HUES48 (cell line): Measurements from ENCODE around the gene PHACTR3.

Experiments
- H3K27ac ChIP-seq: one replicate; pipeline ENCODE4 v1.7.0; 2013; ENCODE audit warnings: low read depth, low read length, inconsistent platforms
- H3K27me3 ChIP-seq: 2 replicates; pipeline ENCODE4 v1.6.1; 2013; ENCODE audit warnings: mild to moderate bottlenecking, low read length; ENCODE audit not compliant: control insufficient read depth, insufficient read depth
- H3K36me3 ChIP-seq: 2 replicates; pipeline ENCODE4 v1.6.1; 2013; ENCODE audit warnings: low read length; ENCODE audit not compliant: control insufficient read depth, insufficient read depth
- H3K4me1 ChIP-seq: 2 replicates; pipeline ENCODE4 v1.6.1; 2013; ENCODE audit warnings: mild to moderate bottlenecking, low read length; ENCODE audit not compliant: control insufficient read depth, insufficient read depth
- H3K4me3 ChIP-seq: 2 replicates; pipeline ENCODE4 v1.5.1; 2013; ENCODE audit warnings: mild to moderate bottlenecking, low read depth, low read length
- H3K9ac ChIP-seq: 2 replicates; pipeline ENCODE4 v1.6.1; 2013; ENCODE audit warnings: mild to moderate bottlenecking, low read depth, low read length, moderate library complexity
- H3K9me3 ChIP-seq: 2 replicates; pipeline ENCODE4 v1.6.1; 2013; ENCODE audit warnings: low read length; ENCODE audit not compliant: control insufficient read depth, insufficient read depth

PHACTR3 gene

DNA sequence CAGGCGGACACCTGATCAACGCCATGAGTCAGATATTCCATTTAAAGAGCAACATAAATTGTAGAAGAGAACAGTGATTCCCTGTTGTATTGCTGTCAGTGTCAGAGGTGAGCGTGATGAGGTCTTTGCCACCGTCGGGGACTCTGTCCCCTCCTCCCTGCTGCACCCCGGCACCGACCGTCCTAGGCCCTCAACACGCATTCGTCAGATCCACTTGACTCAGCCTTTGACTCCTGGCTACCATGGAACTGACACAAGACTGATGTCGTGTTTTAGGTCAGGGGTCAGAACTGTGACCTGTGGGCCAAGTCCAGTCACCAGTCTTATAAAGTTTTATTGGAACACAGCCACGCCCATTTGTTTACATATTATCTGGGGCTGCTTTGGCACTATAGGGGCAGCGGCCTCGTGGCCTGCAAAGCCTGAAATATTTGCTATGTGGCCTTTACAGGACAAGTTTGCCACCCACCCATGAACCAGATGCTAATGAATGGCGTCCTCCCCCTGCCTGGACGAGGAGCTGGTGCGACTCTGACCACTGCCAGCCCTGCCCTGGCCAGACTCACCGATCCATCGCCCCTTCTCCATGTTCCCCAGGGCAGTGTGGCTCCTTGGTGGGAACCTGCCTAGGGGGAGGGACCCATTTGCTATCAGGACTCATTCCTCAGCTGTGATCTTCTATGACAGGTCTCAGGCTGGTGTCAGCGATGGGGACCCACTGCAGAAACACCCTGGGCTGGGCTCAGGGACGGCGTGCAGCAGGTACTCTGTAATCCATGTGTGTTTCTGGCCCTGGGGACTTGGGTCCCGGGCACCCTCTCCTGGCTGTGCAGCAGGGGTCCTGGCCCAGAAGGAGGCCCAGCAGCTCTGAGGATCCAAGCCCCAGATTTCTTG is 37.5 kb upstream of the PHACTR3 start:
- Histone ChIP-seq H3K27me3 (peaks cover 35% of the 10 kb centered on the region), H3K36me3 (no peaks in the 10 kb centered on the region), H3K9me3 (no peaks in the 10 kb centered on the region), H3K4me3 (no peak overlapping the region), H3K9ac (no peak overlapping the region), H3K4me1 (peaks cover 2% of the 10 kb centered on the region; the same call in 1 of the 2 replicates), H3K27ac (no peak overlapping the region)

DNA sequence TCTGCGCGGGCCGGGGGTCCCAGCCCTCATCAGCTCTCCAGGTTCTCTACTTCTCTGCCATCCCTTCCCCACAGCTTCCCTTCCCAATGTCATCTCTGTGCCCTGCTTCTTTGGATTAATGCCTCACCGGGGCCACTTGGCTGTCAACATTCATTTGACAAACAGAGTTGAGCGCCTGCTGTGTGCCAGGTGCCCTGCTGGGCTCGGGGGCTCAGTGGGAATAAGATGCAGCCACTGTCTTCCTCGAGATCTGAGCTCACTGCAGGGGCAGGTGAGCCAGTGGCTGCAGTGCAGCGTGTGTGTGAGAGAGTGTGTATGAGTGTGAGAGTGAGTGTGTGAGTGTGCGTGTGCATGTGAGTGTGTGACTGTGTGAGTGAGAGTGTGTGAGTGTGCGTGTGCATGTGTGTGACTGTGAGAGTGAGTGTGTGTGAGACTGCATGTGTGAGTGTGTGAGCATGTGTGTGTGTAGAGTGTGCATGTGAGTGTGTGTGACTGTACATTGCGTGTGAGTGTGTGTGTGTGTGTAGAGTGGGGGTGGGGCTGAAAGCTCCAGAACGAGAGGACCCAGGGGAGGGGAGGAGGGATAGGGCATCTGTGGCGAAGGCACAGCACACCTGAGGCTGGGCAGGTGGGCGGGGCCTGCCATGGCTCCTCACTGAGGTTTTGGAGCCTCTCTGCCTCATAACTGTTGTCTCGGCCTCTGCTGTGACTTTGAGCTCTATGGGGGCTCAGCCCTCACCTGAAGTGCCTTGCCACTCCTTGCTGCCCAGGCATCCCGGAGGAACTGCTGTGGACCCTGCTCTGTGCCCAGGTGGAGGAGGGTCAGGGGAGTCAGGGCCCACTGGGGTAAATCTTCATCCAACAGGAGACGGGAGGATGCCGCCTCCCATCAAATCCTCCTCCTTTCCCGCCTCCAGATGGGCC is 36.5 kb upstream of the PHACTR3 start:
- H3K9me3 ChIP-seq = no peaks in the 10 kb centered on the region
- H3K36me3 ChIP-seq = no peaks in the 10 kb centered on the region
- H3K27ac ChIP-seq = no peak overlapping the region
- H3K27me3 ChIP-seq = peaks cover 41% of the 10 kb centered on the region
- no peak overlapping the region for H3K9ac ChIP-seq
- H3K4me1 ChIP-seq = peaks cover 4% of the 10 kb centered on the region; the same call in 1 of the 2 replicates
- no peak overlapping the region for H3K4me3 ChIP-seq

DNA sequence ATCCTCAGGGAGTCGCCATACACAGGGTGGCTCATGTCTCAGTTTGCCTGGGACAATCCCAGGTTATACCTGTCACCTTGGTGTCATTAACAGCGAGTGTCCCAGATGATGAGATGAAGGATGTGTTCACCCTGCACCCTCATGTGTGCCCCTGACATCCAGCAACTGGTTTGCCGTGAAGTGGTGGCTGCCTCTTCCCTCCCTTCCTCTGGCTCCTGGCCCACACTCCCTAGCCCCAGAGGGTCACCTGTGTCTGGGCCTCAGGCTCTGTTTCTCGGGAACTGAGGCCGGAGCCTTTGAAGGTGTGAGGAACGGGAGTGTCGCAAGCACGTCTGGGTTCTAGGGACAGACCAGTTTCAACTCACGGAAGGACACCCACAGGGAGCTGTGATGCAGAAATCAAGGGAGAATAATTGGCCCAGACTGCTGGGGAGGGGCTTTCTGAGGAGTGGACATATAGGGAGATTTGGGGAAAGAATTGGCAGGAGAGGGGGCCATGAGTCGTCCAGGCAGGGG is 35.8 kb upstream of the PHACTR3 start:
- H3K4me3 ChIP-seq = no peak overlapping the region
- H3K27me3 ChIP-seq = peaks cover 48% of the 10 kb centered on the region
- peaks cover 4% of the 10 kb centered on the region; the same call in 1 of the 2 replicates for H3K4me1 ChIP-seq
- H3K36me3 ChIP-seq = no peaks in the 10 kb centered on the region
- H3K27ac ChIP-seq = no peak overlapping the region
- H3K9me3 ChIP-seq = no peaks in the 10 kb centered on the region
- H3K9ac ChIP-seq = no peak overlapping the region

DNA sequence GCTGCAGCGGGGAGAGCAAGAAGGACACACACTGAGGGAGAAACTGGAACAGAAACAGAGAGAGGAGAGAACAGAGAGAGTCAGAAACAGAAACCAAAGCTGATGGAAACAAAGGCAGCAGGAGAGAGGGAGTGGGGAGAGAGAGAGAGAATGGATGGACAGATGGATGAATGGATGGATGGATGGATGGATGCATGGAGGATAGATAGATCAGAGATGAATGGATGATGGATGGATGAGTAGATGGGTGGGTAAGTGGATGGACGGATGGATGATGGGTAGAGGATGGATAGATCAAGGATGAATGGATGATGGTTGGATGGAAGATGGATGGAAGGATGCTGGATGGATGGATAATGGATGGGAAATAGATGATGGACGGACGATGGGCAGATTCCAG is 35.0 kb upstream of the PHACTR3 start:
- H3K4me3 ChIP-seq = no peak overlapping the region
- H3K9me3 ChIP-seq = no peaks in the 10 kb centered on the region
- peaks cover 4% of the 10 kb centered on the region; the same call in 1 of the 2 replicates for H3K4me1 ChIP-seq
- H3K9ac ChIP-seq = no peak overlapping the region
- H3K27me3 ChIP-seq = peaks cover 55% of the 10 kb centered on the region
- no peaks in the 10 kb centered on the region for H3K36me3 ChIP-seq
- no peak overlapping the region for H3K27ac ChIP-seq

DNA sequence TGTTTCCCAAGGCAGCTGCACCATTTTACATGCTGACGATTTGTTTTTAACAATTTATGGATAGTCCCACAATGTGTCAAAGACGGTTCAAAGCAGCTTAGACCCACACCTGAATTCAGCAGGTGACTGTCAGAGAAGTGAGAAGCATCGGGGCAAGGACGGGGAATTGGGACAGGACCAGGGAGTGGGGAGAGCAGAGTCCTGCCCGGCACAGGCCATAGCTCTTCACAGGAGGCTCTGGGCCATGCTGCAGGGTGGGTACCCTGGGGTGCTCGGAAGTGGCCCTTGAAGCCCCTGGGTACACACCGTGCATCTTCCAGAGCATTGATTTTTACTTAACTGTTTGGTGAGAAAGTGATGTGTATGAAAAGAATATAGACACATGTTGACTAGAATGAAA is 33.2 kb upstream of the PHACTR3 start:
- Histone ChIP-seq H3K4me1 (peaks cover 4% of the 10 kb centered on the region; the same call in 1 of the 2 replicates), H3K27ac (no peak overlapping the region), H3K9ac (no peak overlapping the region), H3K27me3 (peaks cover 67% of the 10 kb centered on the region), H3K4me3 (no peak overlapping the region), H3K9me3 (no peaks in the 10 kb centered on the region), H3K36me3 (no peaks in the 10 kb centered on the region)

DNA sequence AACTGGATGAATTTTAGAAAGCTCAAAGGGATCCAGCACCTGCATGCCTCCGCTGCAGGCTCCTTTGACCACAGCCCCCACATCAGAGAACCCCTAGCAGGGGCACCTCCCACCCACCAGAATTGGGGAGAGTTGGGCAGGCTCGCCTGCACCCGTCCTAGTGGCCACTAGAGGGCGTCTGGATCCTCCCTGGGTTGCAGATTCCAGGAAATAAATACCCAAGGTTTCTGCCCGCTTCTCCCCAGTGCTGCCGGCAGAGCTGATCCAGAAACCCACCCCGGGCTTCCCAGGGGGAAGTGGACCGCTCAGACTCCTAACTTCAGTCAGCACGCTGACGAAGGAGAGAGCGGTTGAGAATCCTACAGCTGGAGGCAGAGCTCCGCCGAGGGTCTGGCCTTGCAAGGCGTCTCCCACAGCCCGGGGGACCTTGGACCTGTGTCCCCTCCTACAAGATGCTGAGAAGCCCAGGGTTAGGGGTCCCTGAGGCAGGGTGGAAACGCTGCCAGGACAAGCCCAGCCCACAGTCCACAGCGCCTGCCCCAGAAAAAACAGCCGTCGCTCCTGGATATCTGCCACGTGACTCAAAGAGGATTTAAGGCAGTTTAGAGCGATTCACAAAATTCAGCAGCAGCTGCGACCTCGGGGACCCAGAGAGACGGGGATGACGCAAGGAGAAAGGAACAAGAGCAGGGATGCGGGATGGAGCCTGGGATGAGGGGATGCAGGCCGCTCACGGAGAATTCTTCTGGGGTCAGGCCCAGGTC is 32.6 kb upstream of the PHACTR3 start:
- H3K4me1 ChIP-seq = peaks cover 4% of the 10 kb centered on the region; the same call in 1 of the 2 replicates
- peak overlapping the region; percentile 6; the same call in 1 of the 2 replicates for H3K9ac ChIP-seq
- no peak overlapping the region for H3K27ac ChIP-seq
- no peaks in the 10 kb centered on the region for H3K9me3 ChIP-seq
- H3K27me3 ChIP-seq = peaks cover 73% of the 10 kb centered on the region
- no peaks in the 10 kb centered on the region for H3K36me3 ChIP-seq
- peak overlapping the region; percentile 64 for H3K4me3 ChIP-seq

DNA sequence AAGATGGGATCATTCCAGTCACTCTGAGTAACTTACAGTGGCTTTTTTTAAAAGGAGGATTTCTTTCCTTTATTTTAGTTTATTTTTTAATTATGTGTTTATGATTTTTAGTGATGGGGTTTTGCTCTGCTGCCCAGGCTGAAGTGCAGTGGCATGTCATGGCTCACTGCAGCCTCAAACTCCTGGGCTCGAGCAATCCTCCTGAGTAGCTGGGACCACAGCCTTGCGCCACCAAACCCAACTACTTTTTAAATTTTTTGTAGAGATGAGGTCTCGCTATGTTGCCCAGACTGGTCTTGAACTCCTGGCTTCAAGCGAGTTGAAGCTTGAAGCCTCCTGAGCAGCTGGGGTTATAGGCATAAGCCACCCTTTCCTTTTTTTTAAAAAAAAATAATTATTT is 31.8 kb upstream of the PHACTR3 start:
- Histone ChIP-seq H3K27ac (no peak overlapping the region), H3K9me3 (no peaks in the 10 kb centered on the region), H3K27me3 (peaks cover 80% of the 10 kb centered on the region), H3K4me3 (no peak overlapping the region), H3K36me3 (no peaks in the 10 kb centered on the region), H3K4me1 (peaks cover 4% of the 10 kb centered on the region; the same call in 1 of the 2 replicates), H3K9ac (no peak overlapping the region)

DNA sequence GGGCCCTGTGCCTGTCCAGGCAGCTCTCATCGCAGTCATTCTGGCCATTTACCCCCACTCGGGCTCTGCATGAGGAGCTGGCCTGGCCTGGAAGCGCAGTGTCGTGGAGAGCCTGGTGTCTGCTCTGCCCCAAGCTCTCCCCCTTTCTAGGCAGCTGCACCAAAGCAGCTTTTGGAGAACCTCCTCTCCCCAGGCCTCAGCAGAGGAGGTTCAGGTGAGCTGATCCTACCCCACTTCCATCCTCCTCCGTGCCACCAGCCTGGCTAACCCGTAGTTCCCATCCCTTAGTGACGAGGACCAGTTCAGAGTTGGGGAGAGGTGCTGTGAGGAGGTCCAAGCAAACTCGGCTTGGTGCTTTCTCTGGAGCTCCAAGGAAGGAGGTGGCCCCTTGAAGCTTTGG is 30.5 kb upstream of the PHACTR3 start:
- H3K27me3 ChIP-seq = peaks cover 93% of the 10 kb centered on the region
- no peak overlapping the region for H3K4me3 ChIP-seq

DNA sequence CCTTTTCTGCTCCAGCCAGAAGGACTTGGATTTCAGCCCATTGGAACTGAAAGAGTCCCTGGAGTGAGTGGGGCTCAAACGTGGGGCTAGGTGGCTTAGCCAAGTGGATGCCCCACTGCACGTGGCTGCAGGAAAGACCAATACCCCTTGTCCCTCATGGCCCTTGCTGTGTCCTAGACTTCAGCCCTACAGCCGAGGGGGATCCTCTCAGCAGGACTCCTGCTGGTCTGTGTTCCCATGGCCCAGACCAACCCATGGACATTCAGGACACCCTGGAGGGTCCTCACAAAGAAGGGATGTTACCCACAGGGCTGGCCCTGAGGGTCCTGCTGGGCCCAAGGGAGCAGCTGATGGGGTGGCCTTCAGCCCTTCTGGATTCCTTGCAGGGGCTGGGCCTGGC is 30.0 kb upstream of the PHACTR3 start:
- Histone ChIP-seq H3K9me3 (no peaks in the 10 kb centered on the region), H3K27me3 (peaks cover 94% of the 10 kb centered on the region), H3K4me3 (no peak overlapping the region), H3K9ac (no peak overlapping the region), H3K36me3 (no peaks in the 10 kb centered on the region), H3K27ac (no peak overlapping the region), H3K4me1 (peaks cover 4% of the 10 kb centered on the region; the same call in 1 of the 2 replicates)

More for the DNA sequence above, 30.5 kb upstream of the PHACTR3 start:
- no peaks in the 10 kb centered on the region for H3K9me3 ChIP-seq
- no peak overlapping the region for H3K27ac ChIP-seq
- peaks cover 4% of the 10 kb centered on the region; the same call in 1 of the 2 replicates for H3K4me1 ChIP-seq
- H3K36me3 ChIP-seq = no peaks in the 10 kb centered on the region
- H3K9ac ChIP-seq = no peak overlapping the region

DNA sequence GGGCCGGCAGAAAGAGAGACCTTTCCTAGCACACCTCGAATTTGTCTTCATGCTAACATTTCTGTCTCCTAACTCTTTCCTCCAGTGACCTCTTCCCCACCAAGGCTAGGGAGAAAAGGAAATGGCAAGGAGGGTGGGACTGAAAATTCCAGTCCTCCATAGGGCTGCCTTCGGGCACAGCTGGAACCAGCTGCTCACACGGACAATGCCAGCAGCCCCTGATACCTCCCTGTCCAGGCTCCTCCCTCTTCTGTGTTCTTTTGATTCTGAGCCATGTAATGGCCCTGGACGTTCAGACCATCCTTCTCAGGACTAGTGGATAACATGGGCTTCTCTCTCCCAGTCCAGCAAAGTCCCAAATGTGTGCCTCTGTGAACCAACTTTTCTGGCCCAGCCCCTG is 29.1 kb upstream of the PHACTR3 start:
- H3K27me3 ChIP-seq = peaks cover 94% of the 10 kb centered on the region
- H3K9ac ChIP-seq = no peak overlapping the region
- H3K36me3 ChIP-seq = no peaks in the 10 kb centered on the region

More for the DNA sequence above, 29.1 kb upstream of the PHACTR3 start:
- no peak overlapping the region for H3K27ac ChIP-seq
- H3K4me3 ChIP-seq = no peak overlapping the region
- H3K4me1 ChIP-seq = peaks cover 4% of the 10 kb centered on the region; the same call in 1 of the 2 replicates
- no peaks in the 10 kb centered on the region for H3K9me3 ChIP-seq
